CD4-positive, alpha-beta memory T cell (primary cell): Measurements from ENCODE around the gene NDUFA12. TPM values are rescaled to one million over a fixed set of nuclear protein-coding genes. Genes with fewer than 3 reads are reported as not detected.

Source experiments
- CTCF ChIA-PET: fragments of 350-600 bp; sonication (Branson Sonifier 250); formaldehyde crosslinking; loops from one replicate; lab custom pipeline; 2021; ENCODE audit warnings: inconsistent platforms; ENCODE audit not compliant: partially characterized antibody; lab: Charles Lee
- POLR2A ChIA-PET: fragments of 350-600 bp; sonication (Branson Sonifier 250); formaldehyde crosslinking; loops from one replicate; lab custom pipeline; 2021; ENCODE audit not compliant: partially characterized antibody; lab: Charles Lee
- DNase-seq, 5 donors: peaks; one replicate each; pipeline versions ENCODE4 v3.0.0 to v3.0.0-alpha.2; 2020 to 2022; ENCODE audit warnings: mixed read lengths in 1 of 5
- H3K27ac ChIP-seq: one replicate; pipeline ENCODE4 v1.7.0; 2013; ENCODE audit warnings: low read depth, low read length
- H3K27me3 ChIP-seq: 2 replicates; pipeline ENCODE4 v1.7.0; 2013; ENCODE audit warnings: mild to moderate bottlenecking, low read length, moderate library complexity; ENCODE audit not compliant: insufficient read depth
- H3K36me3 ChIP-seq: 2 replicates; pipeline ENCODE4 v1.7.0; 2013; ENCODE audit warnings: mild to moderate bottlenecking, low read length, moderate library complexity; ENCODE audit not compliant: insufficient read depth
- H3K4me1 ChIP-seq: 2 replicates; pipeline ENCODE4 v1.7.0; 2013; ENCODE audit warnings: mild to moderate bottlenecking, low read length, moderate library complexity; ENCODE audit not compliant: insufficient read depth
- H3K4me3 ChIP-seq, 2 donors: one replicate each; pipeline ENCODE4 v1.7.0; 2013; ENCODE audit warnings: low read length in 2 of 2, mild to moderate bottlenecking in 1 of 2
- H3K9me3 ChIP-seq, 2 donors: one replicate each; pipeline ENCODE4 v1.7.0; 2013; ENCODE audit warnings: low read length in 2 of 2, control low read depth in 1 of 2; ENCODE audit not compliant: control insufficient read depth in 1 of 2
- H3K27ac Mint-ChIP-seq, 7 donors: one replicate each; pipeline ENCODE4 v1.8.0; 2020 to 2021; ENCODE audit warnings: mixed read lengths in 7 of 7, mild to moderate bottlenecking in 6 of 7, inconsistent platforms in 3 of 7, moderate library complexity in 3 of 7
- H3K27me3 Mint-ChIP-seq, 2 donors: one replicate each; pipeline ENCODE4 v1.8.0; 2020 to 2021; ENCODE audit warnings: mixed read lengths in 2 of 2
- H3K36me3 Mint-ChIP-seq, 2 donors: one replicate each; pipeline ENCODE4 v1.8.0; 2020 to 2021; ENCODE audit warnings: mixed read lengths in 2 of 2, inconsistent platforms in 1 of 2, mild to moderate bottlenecking in 1 of 2
- H3K4me1 Mint-ChIP-seq, 4 donors: one replicate each; pipeline ENCODE4 v1.8.0; 2020 to 2021; ENCODE audit warnings: mixed read lengths in 4 of 4, mild to moderate bottlenecking in 1 of 4
- H3K4me3 Mint-ChIP-seq, 8 donors: one replicate each; pipeline ENCODE4 v1.8.0; 2020 to 2021; ENCODE audit warnings: mixed read lengths in 8 of 8, mild to moderate bottlenecking in 7 of 8, moderate library complexity in 6 of 8, inconsistent platforms in 3 of 8
- H3K9me3 Mint-ChIP-seq, 8 donors: one replicate each; pipeline ENCODE4 v1.8.0; 2020 to 2021; ENCODE audit warnings: mixed read lengths in 8 of 8, mild to moderate bottlenecking in 5 of 8, inconsistent platforms in 3 of 8, moderate library complexity in 1 of 8
- intact Hi-C: fragments of 100-400 bp; cut with micrococcal nuclease; formaldehyde crosslinking; loops from one replicate; pipeline ENCODE4 v1.15.1; 2023
- polyA plus RNA-seq, 2 donors: library from polyadenylated mRNA; unstranded; fragments of 300-500 nt; fragmentation: Illumina TruSeq; gene quantifications; one replicate each; pipeline ENCODE4 v1.2.3, GENCODE V29; 2021
- total RNA-seq, 2 experiments: library from RNA; stranded (reverse); gene quantifications; one replicate each; pipeline ENCODE4 v1.2.3, GENCODE V29; 2021

Gene NDUFA12
- total RNA-seq: 10 to 100 TPM; 55.5 to 61.5 TPM
- polyA plus RNA-seq: 100 to 1,000 TPM; 279 to 557 TPM

- DNase-seq: peak; percentile 92 to 94 (median 93)
- peak within 1 kb of the TSS; percentile 92 to 97 (median 96) for H3K27ac Mint-ChIP-seq
- Histone ChIP-seq H3K27ac (peak within 1 kb of the TSS; percentile 80), H3K9me3 (no peaks in the 10 kb centered on the region), H3K4me3 (peak within 1 kb of the TSS; percentile 83 to 96), H3K36me3 (no peaks in the 10 kb centered on the region), H3K27me3 (no peaks in the 10 kb centered on the region), H3K4me1 (peaks cover 61% of the 10 kb centered on the region)
- peaks cover 32 to 55% (median 42%) of the 10 kb centered on the region in 4 donors for H3K4me1 Mint-ChIP-seq
- intact Hi-C loops: loop anchor here (1.0 to 10.0 kb wide), 7 partner anchors 17 to 1327 kb away; partner anchors contain the start of genes CRADD, LTA4H, METAP2 and NR2C1
- H3K36me3 Mint-ChIP-seq: peaks cover 19 to 38% of the 10 kb centered on the region in 2 donors
- H3K4me3 Mint-ChIP-seq: peak within 1 kb of the TSS; percentile 93 to 99 (median 95)
- H3K9me3 Mint-ChIP-seq: peaks cover 0 to 26% (median 19%) of the 10 kb centered on the region in 8 donors
- ChIA-PET POLR2A (interaction anchor here (0.6 to 5.4 kb wide), 21 partner anchors 12 to 1448 kb away, joined by 3 to 116 read pairs (median 5); partner anchors contain the start of genes CDK17, FGD6, METAP2 and NR2C1), CTCF (interaction anchor here (0.7 to 2.4 kb wide), 9 partner anchors 9 to 282 kb away, joined by 3 to 21 read pairs (median 5); partner anchors contain the start of genes FGD6, NR2C1 and VEZT)
- no peaks in the 10 kb centered on the region for H3K27me3 Mint-ChIP-seq
Measured at GRCh38 chr12:95003213-95003920, at the start of gene NDUFA12. Gene NDUFA12 (minus strand): TSS chr12:95003697. CDS start chr12:95003680, 17 bp downstream.

- Mint-ChIP-seq H3K27ac (no peak overlapping the region), H3K9me3 (no peaks in the 10 kb centered on the region), H3K27me3 (no peaks in the 10 kb centered on the region), H3K4me1 (no peaks in the 10 kb centered on the region), H3K4me3 (no peak overlapping the region), H3K36me3 (peaks cover 42 to 53% of the 10 kb centered on the region in 2 donors)
- DNase-seq: no peak
- H3K4me3 ChIP-seq: no peak overlapping the region
- no peaks in the 10 kb centered on the region for H3K4me1 ChIP-seq
- ChIA-PET POLR2A (interaction anchor here (0.6 kb wide), 1 partner anchor 26 kb away, joined by 3 read pairs; no protein-coding TSS in a partner anchor), CTCF (no interaction called here)
- H3K27ac ChIP-seq: no peak overlapping the region
- H3K27me3 ChIP-seq: no peaks in the 10 kb centered on the region
- H3K36me3 ChIP-seq: peaks cover 20% of the 10 kb centered on the region
- intact Hi-C loops: no loop called here
- no peaks in the 10 kb centered on the region for H3K9me3 ChIP-seq
Measured at GRCh38 chr12:95051241-95051640, 47.7 kb upstream of the NDUFA12 start.

GRCh38 chr12:95037906-95038305 lies 34.4 kb upstream of the NDUFA12 start:
- peaks cover 6% of the 10 kb centered on the region for H3K36me3 ChIP-seq
- Mint-ChIP-seq H3K4me1 (peaks cover 14 to 28% (median 18%) of the 10 kb centered on the region in 4 donors), H3K4me3 (no peak overlapping the region), H3K27me3 (no peaks in the 10 kb centered on the region), H3K27ac (no peak overlapping the region), H3K36me3 (peaks cover 32 to 47% of the 10 kb centered on the region in 2 donors), H3K9me3 (no peaks in the 10 kb centered on the region)
- no peaks in the 10 kb centered on the region for H3K9me3 ChIP-seq
- no peak overlapping the region for H3K4me3 ChIP-seq
- H3K4me1 ChIP-seq: peaks cover 7% of the 10 kb centered on the region
- intact Hi-C loops: no loop called here
- ChIA-PET CTCF (no interaction called here), POLR2A (no interaction called here)
- no peak overlapping the region for H3K27ac ChIP-seq
- H3K27me3 ChIP-seq: no peaks in the 10 kb centered on the region
- DNase-seq: no peak

- H3K36me3 ChIP-seq: peaks cover 6% of the 10 kb centered on the region
- H3K27ac ChIP-seq: no peak overlapping the region
- H3K36me3 Mint-ChIP-seq: peaks cover 30 to 38% of the 10 kb centered on the region in 2 donors
- POLR2A ChIA-PET: interaction anchor here (1.2 kb wide), 1 partner anchor 45 kb away, joined by 3 read pairs; no protein-coding TSS in a partner anchor
- intact Hi-C loops: no loop called here
- no peaks in the 10 kb centered on the region for H3K27me3 Mint-ChIP-seq
- peak overlapping the region in 2 of 7 donors; percentile 1 to 18 for H3K27ac Mint-ChIP-seq
- peaks cover 10 to 15% (median 13%) of the 10 kb centered on the region in 4 donors for H3K4me1 Mint-ChIP-seq
- DNase-seq: no peak
- H3K4me3 Mint-ChIP-seq: no peak overlapping the region
- no peaks in the 10 kb centered on the region for H3K9me3 ChIP-seq
- no peaks in the 10 kb centered on the region for H3K9me3 Mint-ChIP-seq
- CTCF ChIA-PET: no interaction called here
- H3K27me3 ChIP-seq: no peaks in the 10 kb centered on the region
- H3K4me3 ChIP-seq: no peak overlapping the region
- no peaks in the 10 kb centered on the region for H3K4me1 ChIP-seq
Measured at GRCh38 chr12:95034750-95035149, 31.3 kb upstream of the NDUFA12 start.

- Mint-ChIP-seq H3K9me3 (no peaks in the 10 kb centered on the region), H3K4me3 (no peak overlapping the region), H3K27ac (no peak overlapping the region), H3K27me3 (no peaks in the 10 kb centered on the region), H3K36me3 (peaks cover 29 to 33% of the 10 kb centered on the region in 2 donors), H3K4me1 (no peaks in the 10 kb centered on the region)
- Histone ChIP-seq H3K4me3 (no peak overlapping the region), H3K36me3 (peaks cover 8% of the 10 kb centered on the region), H3K27me3 (no peaks in the 10 kb centered on the region), H3K4me1 (no peaks in the 10 kb centered on the region), H3K9me3 (no peaks in the 10 kb centered on the region), H3K27ac (no peak overlapping the region)
- intact Hi-C loops: no loop called here
- no peak for DNase-seq
- ChIA-PET CTCF (interaction anchor here (1.1 kb wide), 1 partner anchor 11 kb away, joined by 3 read pairs; no protein-coding TSS in a partner anchor), POLR2A (interaction anchor here (1.8 kb wide), 1 partner anchor 19 kb away, joined by 8 read pairs; the partner anchor contains the start of gene NDUFA12)
Measured at GRCh38 chr12:95022477-95022876, 19.0 kb upstream of the NDUFA12 start.

GRCh38 chr12:95017482-95017881 lies 14.0 kb upstream of the NDUFA12 start:
- H3K27me3 ChIP-seq: no peaks in the 10 kb centered on the region
- CTCF ChIA-PET: no interaction called here
- H3K9me3 ChIP-seq: no peaks in the 10 kb centered on the region
- no peaks in the 10 kb centered on the region for H3K4me1 ChIP-seq
- H3K27ac Mint-ChIP-seq: no peak overlapping the region
- POLR2A ChIA-PET: no interaction called here
- no peak for DNase-seq
- H3K36me3 Mint-ChIP-seq: peaks cover 14 to 28% of the 10 kb centered on the region in 2 donors
- no peak overlapping the region for H3K27ac ChIP-seq
- no peaks in the 10 kb centered on the region for H3K27me3 Mint-ChIP-seq
- intact Hi-C loops: no loop called here
- H3K4me1 Mint-ChIP-seq: no peaks in the 10 kb centered on the region
- H3K36me3 ChIP-seq: peaks cover 5% of the 10 kb centered on the region
- no peak overlapping the region for H3K4me3 Mint-ChIP-seq
- H3K4me3 ChIP-seq: no peak overlapping the region
- peaks cover 0 to 6% (median 2%) of the 10 kb centered on the region in 8 donors for H3K9me3 Mint-ChIP-seq

GRCh38 chr12:95016120-95016519 lies 12.6 kb upstream of the NDUFA12 start:
- no peaks in the 10 kb centered on the region for H3K4me1 ChIP-seq
- intact Hi-C loops: no loop called here
- H3K9me3 ChIP-seq: no peaks in the 10 kb centered on the region
- no peaks in the 10 kb centered on the region for H3K27me3 Mint-ChIP-seq
- peaks cover 0 to 6% (median 3%) of the 10 kb centered on the region in 8 donors for H3K9me3 Mint-ChIP-seq
- no peak overlapping the region for H3K4me3 ChIP-seq
- H3K27ac ChIP-seq: no peak overlapping the region
- no peaks in the 10 kb centered on the region for H3K36me3 ChIP-seq
- H3K27me3 ChIP-seq: no peaks in the 10 kb centered on the region
- no peak overlapping the region for H3K4me3 Mint-ChIP-seq
- no peaks in the 10 kb centered on the region for H3K4me1 Mint-ChIP-seq
- H3K27ac Mint-ChIP-seq: no peak overlapping the region
- H3K36me3 Mint-ChIP-seq: peaks cover 9 to 23% of the 10 kb centered on the region in 2 donors
- DNase-seq: no peak
- POLR2A ChIA-PET: interaction anchor here (3.5 kb wide), 1 partner anchor 13 kb away, joined by 17 read pairs; the partner anchor contains the start of gene NDUFA12
- CTCF ChIA-PET: interaction anchor here (0.7 kb wide), 1 partner anchor 1288 kb away, joined by 3 read pairs; no protein-coding TSS in a partner anchor
